Measurements from ENCODE around the gene PGC.

Gene PGC

GRCh38 chr6:41697861-41698781 is 49.1 kb downstream of the PGC start:
- no peak for DNase-seq (ENCODE audit: low read depth)

- DNase-seq (ENCODE audit: low read depth) = no peak
Measured at GRCh38 chr6:41696788-41697187, 50.4 kb downstream of the PGC start.

- no peak for DNase-seq (ENCODE audit: low read depth)
Measured at GRCh38 chr6:41695825-41696224, 51.4 kb downstream of the PGC start.

- no peak for DNase-seq (ENCODE audit: low read depth)
Measured at GRCh38 chr6:41694815-41695526, 52.2 kb downstream of the PGC start.

- no peak for DNase-seq (ENCODE audit: low read depth)
Measured at GRCh38 chr6:41693281-41694240, 53.6 kb downstream of the PGC start.

GRCh38 chr6:41692730-41693129 is 54.5 kb downstream of the PGC start:
- DNase-seq (ENCODE audit: low read depth) = no peak

GRCh38 chr6:41692080-41692675 is 55.0 kb downstream of the PGC start:
- no peak for DNase-seq (ENCODE audit: low read depth)

- DNase-seq (ENCODE audit: low read depth) = no peak
Measured at GRCh38 chr6:41691426-41692079, 55.6 kb downstream of the PGC start.

- no peak for DNase-seq (ENCODE audit: low read depth)
Measured at GRCh38 chr6:41690541-41691330, 56.5 kb downstream of the PGC start.

GRCh38 chr6:41689171-41690008 is 57.8 kb downstream of the PGC start:
- DNase-seq (ENCODE audit: low read depth) = no peak

- no peak for DNase-seq (ENCODE audit: low read depth)
Measured at GRCh38 chr6:41688256-41688965, 58.8 kb downstream of the PGC start.

- DNase-seq (ENCODE audit: low read depth) = no peak
Measured at GRCh38 chr6:41687501-41688175, 59.6 kb downstream of the PGC start.
